Measurements from ENCODE around the gene KCNJ16. TPM values are rescaled to one million over a fixed set of nuclear protein-coding genes. Genes with fewer than 3 reads are reported as not detected.

The KCNJ16 gene
- total and polyA plus RNA-seq, 4 donors, result 0.35 to 4.0 (median 1.3) TPM

- H3K27me3 ChIP-seq (ENCODE audit: control insufficient read depth in 3 of 3, insufficient read depth in 3 of 3, low read length in 2 of 3), result no peaks in the 10 kb centered on the region
- no peaks in the 10 kb centered on the region for H3K36me3 ChIP-seq (ENCODE audit: control insufficient read depth in 4 of 4, insufficient read depth in 4 of 4, low read length in 4 of 4)
- H3K4me1 ChIP-seq (ENCODE audit: control insufficient read depth in 5 of 5, insufficient read depth in 5 of 5, low read length in 5 of 5), result peaks cover 0 to 13% (median 0%) of the 10 kb centered on the region in 5 donors
- H3K9ac ChIP-seq (ENCODE audit: insufficient read depth in 1 of 2, low read length in 2 of 2), result no peak overlapping the region
- 91 to 92% methylated on average over 4 of the region's 4 CpGs for WGBS, 2 donors
- DNase-seq, result no peak
- H3K27ac ChIP-seq (ENCODE audit: low read depth in 1 of 2, low read length in 1 of 2), result peak overlapping the region in 1 of 2 donors; percentile 2
- no peak for ATAC-seq (ENCODE audit: insufficient read depth, low FRiP score)
- H3K9me3 ChIP-seq (ENCODE audit: control insufficient read depth in 4 of 4, insufficient read depth in 3 of 4, low read length in 3 of 4), result no peaks in the 10 kb centered on the region
- no peak overlapping the region for H3K4me3 ChIP-seq
- TF ChIP-seq, protein P1, sequence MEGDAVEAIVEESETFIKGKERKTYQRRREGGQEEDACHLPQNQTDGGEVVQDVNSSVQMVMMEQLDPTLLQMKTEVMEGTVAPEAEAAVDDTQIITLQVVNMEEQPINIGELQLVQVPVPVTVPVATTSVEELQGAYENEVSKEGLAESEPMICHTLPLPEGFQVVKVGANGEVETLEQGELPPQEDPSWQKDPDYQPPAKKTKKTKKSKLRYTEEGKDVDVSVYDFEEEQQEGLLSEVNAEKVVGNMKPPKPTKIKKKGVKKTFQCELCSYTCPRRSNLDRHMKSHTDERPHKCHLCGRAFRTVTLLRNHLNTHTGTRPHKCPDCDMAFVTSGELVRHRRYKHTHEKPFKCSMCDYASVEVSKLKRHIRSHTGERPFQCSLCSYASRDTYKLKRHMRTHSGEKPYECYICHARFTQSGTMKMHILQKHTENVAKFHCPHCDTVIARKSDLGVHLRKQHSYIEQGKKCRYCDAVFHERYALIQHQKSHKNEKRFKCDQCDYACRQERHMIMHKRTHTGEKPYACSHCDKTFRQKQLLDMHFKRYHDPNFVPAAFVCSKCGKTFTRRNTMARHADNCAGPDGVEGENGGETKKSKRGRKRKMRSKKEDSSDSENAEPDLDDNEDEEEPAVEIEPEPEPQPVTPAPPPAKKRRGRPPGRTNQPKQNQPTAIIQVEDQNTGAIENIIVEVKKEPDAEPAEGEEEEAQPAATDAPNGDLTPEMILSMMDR (IDR thresholded peaks at IDR 0.05; ENCODE audit: control extremely low read depth, extremely low read depth), result no peak
These were observed 108.5 kb downstream of the KCNJ16 start for GRCh38 chr17:70183508-70183907.

GRCh38 chr17:70184207-70184606 is 109.2 kb downstream of the KCNJ16 start:
- Histone ChIP-seq H3K9ac (ENCODE audit: insufficient read depth in 1 of 2, low read length in 2 of 2) (no peak overlapping the region), H3K9me3 (ENCODE audit: control insufficient read depth in 4 of 4, insufficient read depth in 3 of 4, low read length in 3 of 4) (no peaks in the 10 kb centered on the region), H3K27me3 (ENCODE audit: control insufficient read depth in 3 of 3, insufficient read depth in 3 of 3, low read length in 2 of 3) (no peaks in the 10 kb centered on the region), H3K36me3 (ENCODE audit: control insufficient read depth in 4 of 4, insufficient read depth in 4 of 4, low read length in 4 of 4) (no peaks in the 10 kb centered on the region), H3K4me3 (no peak overlapping the region), H3K27ac (ENCODE audit: low read depth in 1 of 2, low read length in 1 of 2) (peak overlapping the region in 1 of 2 donors; percentile 69), H3K4me1 (ENCODE audit: control insufficient read depth in 5 of 5, insufficient read depth in 5 of 5, low read length in 5 of 5) (peaks cover 0 to 10% (median 0%) of the 10 kb centered on the region in 5 donors)
- TF ChIP-seq, protein P1 (IDR thresholded peaks at IDR 0.05; ENCODE audit: control extremely low read depth, extremely low read depth), result no peak
- ATAC-seq (ENCODE audit: insufficient read depth, low FRiP score), result no peak
- no peak for DNase-seq

GRCh38 chr17:70184770-70185169 is 109.7 kb downstream of the KCNJ16 start:
- Histone ChIP-seq H3K27me3 (ENCODE audit: control insufficient read depth in 3 of 3, insufficient read depth in 3 of 3, low read length in 2 of 3) (no peaks in the 10 kb centered on the region), H3K9me3 (ENCODE audit: control insufficient read depth in 4 of 4, insufficient read depth in 3 of 4, low read length in 3 of 4) (no peaks in the 10 kb centered on the region), H3K4me1 (ENCODE audit: control insufficient read depth in 5 of 5, insufficient read depth in 5 of 5, low read length in 5 of 5) (peaks cover 0 to 9% (median 0%) of the 10 kb centered on the region in 5 donors), H3K9ac (ENCODE audit: insufficient read depth in 1 of 2, low read length in 2 of 2) (no peak overlapping the region), H3K36me3 (ENCODE audit: control insufficient read depth in 4 of 4, insufficient read depth in 4 of 4, low read length in 4 of 4) (no peaks in the 10 kb centered on the region), H3K27ac (ENCODE audit: low read depth in 1 of 2, low read length in 1 of 2) (peak overlapping the region in 1 of 2 donors; percentile 69), H3K4me3 (no peak overlapping the region)
- 78 to 87% methylated on average over 4 of the region's 4 CpGs for WGBS, 2 donors
- no peak for DNase-seq
- TF ChIP-seq, protein P1 (IDR thresholded peaks at IDR 0.05; ENCODE audit: control extremely low read depth, extremely low read depth), result no peak
- no peak for ATAC-seq (ENCODE audit: insufficient read depth, low FRiP score)

Other genes starting within 250 kb of the KCNJ16 start
- 1 to 10 TPM; 6.7 to 9.7 TPM for gene KCNJ2, start 94.3 kb downstream of the KCNJ16 start, total RNA-seq
- 10 to 100 TPM in 1 of 2 donors, 1 to 10 TPM in 1; 6.4 to 12.7 TPM for gene KCNJ2, start 94.3 kb downstream of the KCNJ16 start, polyA plus RNA-seq

Data from lung (tissue), 12 donors.